GM19372 (cell line): ENCODE data around the gene PPM1D.
A peak's percentile ranks its signal among the peaks of the same experiment; 100 is the strongest.
"Not testable (repeated sequence)": the region's sequence is repeated elsewhere in the genome, so short reads cannot be mapped to it uniquely, and the experiment has no call there.

Source experiments
- ATAC-seq: cut with Tn5 transposase; IDR thresholded peaks from one replicate; pipeline ENCODE4 v1.9.1; 2021; ENCODE audit warnings: mild to moderate bottlenecking, low read depth, moderate library complexity; ENCODE audit not compliant: unreplicated experiment

Gene PPM1D

GRCh38 chr17:60599620-60600489, at the start of gene PPM1D:
PPM1D (plus strand) TSS chr17:60600193; CDS start chr17:60600415, 222 bp downstream.
- peak; percentile 92 for ATAC-seq

DNA sequence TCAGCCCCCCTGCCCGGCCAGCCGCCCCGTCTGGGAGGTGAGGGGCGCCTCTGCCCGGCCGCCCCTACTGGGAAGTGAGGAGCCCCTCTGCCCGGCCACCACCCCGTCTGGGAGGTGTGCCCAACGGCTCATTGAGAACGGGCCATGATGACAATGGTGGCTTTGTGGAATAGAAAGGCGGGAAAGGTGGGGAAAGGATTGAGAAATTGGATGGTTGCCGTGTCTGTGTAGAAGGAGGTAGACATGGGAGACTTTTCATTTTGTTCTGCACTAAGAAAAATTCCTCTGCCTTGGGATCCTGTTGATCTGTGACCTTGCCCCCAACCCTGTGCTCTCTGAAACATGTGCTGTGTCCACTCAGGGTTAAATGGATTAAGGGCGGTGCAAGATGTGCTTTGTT, 47.7 kb upstream of the PPM1D start:
- ATAC-seq, result not testable (repeated sequence)

DNA sequence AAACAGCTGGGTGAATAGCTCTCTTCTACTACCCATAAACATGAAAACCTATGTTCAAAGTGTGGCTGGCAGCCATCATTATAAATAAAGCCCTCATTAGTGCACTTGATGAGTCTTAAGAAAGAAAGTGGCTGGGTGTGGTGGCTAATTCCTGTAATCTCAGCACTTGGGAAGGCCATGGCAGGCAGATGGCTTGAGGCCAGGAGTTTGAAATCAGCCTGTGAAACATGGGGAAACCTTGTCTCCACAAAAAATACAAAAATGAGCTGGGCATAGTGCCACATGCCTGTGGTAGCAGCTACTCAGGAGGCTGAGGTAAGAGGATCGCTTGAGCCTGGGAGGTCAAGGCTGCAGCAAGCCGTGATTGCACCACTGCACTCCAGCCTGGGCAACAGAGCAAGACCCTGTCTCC, 45.6 kb upstream of the PPM1D start:
- no peak for ATAC-seq

GRCh38 chr17:60555786-60556185, 44.2 kb upstream of the PPM1D start:
- no peak for ATAC-seq

DNA sequence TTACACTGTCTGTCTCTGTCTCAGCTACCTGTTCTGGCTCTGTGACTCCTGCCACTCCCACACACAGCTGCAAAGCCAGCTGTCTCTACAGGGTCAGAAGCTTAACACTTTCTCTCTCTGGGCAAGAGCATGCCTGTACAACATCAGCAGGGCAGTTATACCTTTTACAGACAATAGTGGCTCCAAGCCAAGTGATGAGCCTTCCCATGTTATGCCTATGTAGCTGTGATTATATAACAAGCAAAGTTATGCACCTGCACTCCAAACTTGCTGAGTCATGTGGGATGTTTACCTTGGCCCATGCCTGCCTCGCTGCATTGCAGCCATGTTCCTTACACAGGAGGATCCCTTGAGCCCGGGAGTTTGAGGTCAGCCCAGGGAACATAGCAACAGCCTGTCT, 42.2 kb upstream of the PPM1D start:
- no peak for ATAC-seq

DNA sequence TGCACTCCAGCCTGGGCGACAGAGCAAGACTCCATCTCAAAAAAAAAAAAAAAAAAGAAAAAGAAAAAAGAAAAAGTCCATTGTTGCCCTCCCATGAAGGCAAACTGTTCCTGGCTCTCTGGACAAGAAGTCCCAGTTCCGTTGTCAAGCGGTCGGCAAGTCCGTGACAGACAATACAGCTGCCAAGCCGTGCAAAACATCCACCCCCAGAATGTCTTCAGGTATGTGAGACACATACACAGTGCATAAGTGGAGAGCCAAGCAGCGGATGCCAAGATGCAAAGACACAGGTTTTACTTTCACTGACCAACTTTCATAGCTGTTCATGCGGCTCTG, 40.4 kb upstream of the PPM1D start:
- ATAC-seq, result no peak

GRCh38 chr17:60559995-60560859, 39.8 kb upstream of the PPM1D start:
- ATAC-seq, result no peak

GRCh38 chr17:60560860-60561257, 39.1 kb upstream of the PPM1D start:
- ATAC-seq, result no peak

DNA sequence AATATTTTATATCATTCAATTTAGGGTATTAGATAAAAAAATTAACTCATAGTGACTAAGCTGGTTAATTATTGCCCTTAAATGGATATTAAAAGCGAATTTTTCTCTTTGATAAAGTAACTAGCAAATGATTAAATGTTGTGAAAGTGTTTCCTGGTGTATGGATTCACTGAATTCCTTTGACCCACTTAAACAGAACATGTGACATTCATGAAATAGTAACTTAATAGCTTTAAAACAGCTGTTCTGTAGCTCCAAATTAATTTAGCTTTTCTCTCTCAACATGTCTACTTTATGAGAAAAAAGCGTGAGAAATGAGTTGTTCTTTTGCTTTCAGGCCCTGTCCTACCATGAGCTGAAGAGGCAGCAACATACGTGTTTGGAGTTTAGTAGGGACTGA, 37.6 kb upstream of the PPM1D start:
- ATAC-seq, result no peak

GRCh38 chr17:60563743-60564142, 36.2 kb upstream of the PPM1D start:
- ATAC-seq, result no peak

DNA sequence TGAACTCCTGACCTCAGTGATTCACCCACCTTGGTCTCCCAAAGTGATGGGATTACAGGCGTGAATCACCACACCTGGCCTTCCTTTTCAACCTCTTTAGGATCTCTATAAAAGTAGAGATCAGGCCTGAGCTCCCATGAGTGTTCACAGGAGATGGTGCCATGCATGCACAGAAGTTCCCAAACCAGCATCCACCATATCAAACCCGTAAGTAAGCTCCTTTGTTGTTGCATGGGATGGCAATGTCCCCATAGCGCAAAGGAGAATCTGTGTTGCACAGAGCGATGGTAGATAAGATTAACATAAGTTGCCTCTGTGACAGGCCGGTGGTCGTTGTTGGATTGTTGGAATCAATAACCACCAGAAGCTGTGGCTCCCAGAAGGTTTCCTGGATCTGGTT, 34.8 kb upstream of the PPM1D start:
- ATAC-seq, result no peak

- ATAC-seq, result no peak
Observed at GRCh38 chr17:60573236-60574051, 26.5 kb upstream of the PPM1D start.

DNA sequence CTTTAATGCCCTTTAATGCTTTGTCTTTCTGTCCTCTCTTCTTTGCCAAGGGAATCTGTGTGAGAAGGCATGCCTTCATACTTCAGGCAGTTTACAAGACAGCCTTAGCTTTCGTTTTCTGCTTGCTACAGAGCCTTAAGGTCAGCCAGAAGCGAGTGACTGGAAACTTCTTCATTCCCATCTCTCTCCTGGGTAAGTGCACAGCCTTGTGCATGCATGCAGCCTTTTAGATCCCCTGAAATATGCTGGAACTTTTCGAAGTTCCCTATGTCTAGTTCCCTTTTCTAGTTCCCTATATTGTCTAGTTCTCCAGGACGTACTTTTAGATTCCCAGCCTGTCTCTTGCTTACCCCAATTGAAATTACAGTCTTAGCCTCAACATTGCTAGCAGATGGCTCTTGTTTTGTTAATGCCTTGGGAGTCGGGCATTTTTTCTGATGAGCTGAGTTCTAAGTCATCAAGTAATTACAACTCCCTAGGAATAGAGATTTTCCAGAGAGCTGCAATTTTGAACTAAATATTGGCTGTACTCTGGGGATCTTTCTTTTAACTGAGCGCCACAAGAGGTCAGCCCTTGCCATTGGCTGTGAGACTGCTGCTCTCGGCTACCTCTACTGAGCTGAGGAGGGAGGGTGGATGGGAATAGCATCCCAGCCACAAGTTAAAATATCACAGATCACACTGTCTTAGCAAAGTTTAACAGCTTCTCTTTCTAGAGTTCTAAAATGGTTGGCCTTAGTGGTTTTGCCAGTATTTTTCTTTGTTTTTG, 22.7 kb upstream of the PPM1D start:
- no peak for ATAC-seq

- ATAC-seq, result no peak
Observed at GRCh38 chr17:60579090-60579489, 20.9 kb upstream of the PPM1D start.

- no peak for ATAC-seq
Observed at GRCh38 chr17:60579551-60579950, 20.4 kb upstream of the PPM1D start.

- no peak for ATAC-seq
Observed at GRCh38 chr17:60583008-60583407, 17.0 kb upstream of the PPM1D start.

GRCh38 chr17:60585887-60586286, 14.1 kb upstream of the PPM1D start:
- no peak for ATAC-seq

GRCh38 chr17:60586288-60586974, 13.6 kb upstream of the PPM1D start:
- no peak for ATAC-seq

- ATAC-seq, result no peak
Observed at GRCh38 chr17:60590070-60590469, 9.9 kb upstream of the PPM1D start.
